Endothelial cell (in vitro differentiated cells): ENCODE data around the gene PTGER4. TPM values are rescaled to one million over a fixed set of nuclear protein-coding genes. Genes with fewer than 3 reads are reported as not detected.
"Not testable (repeated sequence)": the region's sequence is repeated elsewhere in the genome, so short reads cannot be mapped to it uniquely, and the experiment has no call there.

Source experiments
- DNase-seq: peaks from one replicate; pipeline ENCODE4 v3.0.0; 2021; ENCODE audit warnings: low spot score
- H3K27ac Mint-ChIP-seq: one replicate; pipeline ENCODE4 v1.8.0; 2021; ENCODE audit warnings: mixed read lengths, inconsistent platforms; ENCODE audit not compliant: unreplicated experiment
- H3K27me3 Mint-ChIP-seq: one replicate; pipeline ENCODE4 v1.8.0; 2021; ENCODE audit warnings: mild to moderate bottlenecking, moderate library complexity, mixed read lengths, inconsistent platforms; ENCODE audit not compliant: unreplicated experiment
- H3K36me3 Mint-ChIP-seq: one replicate; pipeline ENCODE4 v1.8.0; 2021; ENCODE audit warnings: mild to moderate bottlenecking, low read depth, mixed read lengths, inconsistent platforms; ENCODE audit not compliant: unreplicated experiment
- H3K4me1 Mint-ChIP-seq: one replicate; pipeline ENCODE4 v1.8.0; 2021; ENCODE audit warnings: mild to moderate bottlenecking, mixed read lengths, inconsistent platforms; ENCODE audit not compliant: unreplicated experiment
- H3K4me3 Mint-ChIP-seq: one replicate; pipeline ENCODE4 v1.8.0; 2021; ENCODE audit warnings: mild to moderate bottlenecking, mixed read lengths, inconsistent platforms; ENCODE audit not compliant: unreplicated experiment
- H3K9me3 Mint-ChIP-seq: one replicate; pipeline ENCODE4 v1.8.0; 2021; ENCODE audit warnings: mixed read lengths, inconsistent platforms; ENCODE audit not compliant: unreplicated experiment
- CTCF ChIP-seq: fragments of 200-600 bp; sonication (generic); IDR thresholded peaks from one replicate; pipeline ENCODE4 v1.5.0; 2021; ENCODE audit warnings: antibody characterized with exemption; ENCODE audit not compliant: unreplicated experiment
- total RNA-seq: library from RNA; stranded (reverse); fragmentation: NEBNext Ultra II Directional; extraction: Animal tissue kit (Norgen Biotek cat#: 25700); gene quantifications from one replicate; pipeline ENCODE4 v1.2.1, GENCODE V29; 2021; ENCODE audit not compliant: unreplicated experiment

Gene PTGER4
- total RNA-seq, 1 donor from 2014 or later: 0.26 TPM

- Mint-ChIP-seq H3K27ac (no peak overlapping the region), H3K4me3 (no peak overlapping the region), H3K27me3 (peaks cover 2% of the 10 kb centered on the region), H3K4me1 (peaks cover 2% of the 10 kb centered on the region), H3K9me3 (no peaks in the 10 kb centered on the region), H3K36me3 (no peaks in the 10 kb centered on the region)
- no peak for DNase-seq
- no peak for TF ChIP-seq CTCF
These were observed 26.3 kb upstream of the PTGER4 start for GRCh38 chr5:40653221-40654022.

DNA sequence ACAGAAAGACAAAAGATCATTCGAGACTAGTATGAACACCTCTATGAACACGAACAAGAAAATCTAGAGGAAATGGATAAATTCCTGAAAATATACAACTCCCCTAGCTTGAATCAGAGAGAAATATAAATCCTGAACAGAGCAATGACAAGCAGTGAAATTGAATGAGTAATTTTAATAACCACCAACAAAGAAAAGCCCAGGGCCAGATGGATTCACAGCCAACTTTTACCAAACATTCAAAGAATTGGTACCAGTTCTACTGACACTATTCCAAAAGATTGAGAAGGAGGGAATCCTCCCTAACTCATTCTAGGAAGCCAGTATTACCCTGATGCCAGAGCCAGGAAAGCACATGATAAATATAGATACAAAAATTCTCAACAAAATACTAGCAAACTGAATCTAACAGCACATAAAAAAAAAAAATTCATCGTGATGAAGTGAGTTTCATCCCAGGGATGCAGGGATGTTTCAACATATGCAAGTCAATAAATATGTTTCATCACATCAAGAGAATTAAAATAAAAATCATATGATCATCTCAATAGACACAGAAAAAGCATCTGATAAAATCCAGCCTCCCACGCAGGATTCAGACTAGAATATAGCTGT, 25.2 kb upstream of the PTGER4 start:
- peaks cover 2% of the 10 kb centered on the region for H3K4me1 Mint-ChIP-seq
- DNase-seq: no peak
- TF ChIP-seq CTCF: no peak
- no peak overlapping the region for H3K4me3 Mint-ChIP-seq
- H3K27ac Mint-ChIP-seq: no peak overlapping the region
- H3K27me3 Mint-ChIP-seq: peaks cover 2% of the 10 kb centered on the region
- no peaks in the 10 kb centered on the region for H3K36me3 Mint-ChIP-seq
- no peaks in the 10 kb centered on the region for H3K9me3 Mint-ChIP-seq

- no peak for TF ChIP-seq CTCF
- no peaks in the 10 kb centered on the region for H3K9me3 Mint-ChIP-seq
- H3K4me3 Mint-ChIP-seq: no peak overlapping the region
- H3K4me1 Mint-ChIP-seq: peaks cover 2% of the 10 kb centered on the region
- H3K27ac Mint-ChIP-seq: no peak overlapping the region
- peaks cover 2% of the 10 kb centered on the region for H3K27me3 Mint-ChIP-seq
- DNase-seq: no peak
- no peaks in the 10 kb centered on the region for H3K36me3 Mint-ChIP-seq
These were observed 24.6 kb upstream of the PTGER4 start for GRCh38 chr5:40655138-40655537.

GRCh38 chr5:40656091-40656490, 23.6 kb upstream of the PTGER4 start:
- not testable (repeated sequence) for H3K4me3 Mint-ChIP-seq, H3K4me1 Mint-ChIP-seq, H3K27me3 Mint-ChIP-seq

GRCh38 chr5:40656766-40657165, 22.9 kb upstream of the PTGER4 start:
- Mint-ChIP-seq H3K36me3 (no peaks in the 10 kb centered on the region), H3K4me3 (no peak overlapping the region), H3K27me3 (peaks cover 2% of the 10 kb centered on the region), H3K27ac (no peak overlapping the region), H3K4me1 (peaks cover 2% of the 10 kb centered on the region), H3K9me3 (no peaks in the 10 kb centered on the region)
- no peak for DNase-seq
- TF ChIP-seq CTCF: no peak

More at GRCh38 chr5:40656091-40656490, 23.6 kb upstream of the PTGER4 start:
- H3K27ac Mint-ChIP-seq, H3K36me3 Mint-ChIP-seq, DNase-seq, H3K9me3 Mint-ChIP-seq: not testable (repeated sequence)
